HG03175 (cell line): Measurements from ENCODE around the gene ABLIM2.

Experiments
- ATAC-seq: cut with Tn5 transposase; IDR thresholded peaks from one replicate; pipeline ENCODE4 v1.9.1; 2021; ENCODE audit warnings: mild to moderate bottlenecking, moderate library complexity; ENCODE audit not compliant: unreplicated experiment

The ABLIM2 gene

DNA sequence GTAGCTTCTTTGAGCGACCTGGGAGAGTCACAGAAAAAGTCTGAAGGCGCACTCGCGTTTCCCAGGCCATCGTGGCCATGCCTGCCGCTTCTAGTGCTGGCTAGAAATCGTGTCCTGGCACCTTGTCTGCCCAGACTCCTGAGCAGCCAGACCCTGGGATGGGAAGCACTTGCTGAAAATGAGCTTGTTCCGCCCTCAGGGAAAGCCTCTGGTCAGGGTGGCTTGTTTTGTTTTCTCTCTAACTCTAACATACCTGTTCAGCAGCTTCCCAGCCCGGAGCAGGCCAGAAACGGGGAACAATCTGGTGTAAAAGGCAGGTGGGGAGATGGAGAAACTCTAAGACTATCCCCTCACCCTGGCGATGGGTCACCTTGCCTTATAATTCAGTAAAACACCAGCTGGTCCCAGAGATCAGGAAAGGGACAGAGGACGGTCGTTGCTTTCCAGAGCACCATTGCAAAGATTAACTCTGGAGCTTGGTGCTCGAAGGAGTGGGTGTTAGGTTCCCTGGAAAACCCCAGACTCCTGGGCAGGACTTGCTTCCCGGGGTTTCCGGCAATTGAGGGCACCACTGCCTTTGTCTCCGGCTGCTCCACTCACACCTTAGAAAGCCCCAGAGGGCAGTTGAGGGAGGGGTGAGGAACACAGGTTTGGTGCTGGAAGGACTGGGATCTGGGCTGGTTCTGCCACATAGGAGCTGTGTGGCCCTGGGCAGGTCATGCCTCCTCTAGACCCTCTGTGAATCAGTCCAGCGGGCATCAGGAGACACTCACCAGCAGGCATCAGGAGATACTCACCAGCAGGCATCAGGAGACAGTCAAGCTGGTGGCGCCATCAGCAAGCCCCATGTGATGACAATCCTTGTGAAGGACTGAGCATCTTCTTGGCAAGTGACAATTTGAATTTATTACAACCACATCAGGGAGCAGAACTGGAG lies 36.0 kb upstream of the ABLIM2 start:
- no peak for ATAC-seq

DNA sequence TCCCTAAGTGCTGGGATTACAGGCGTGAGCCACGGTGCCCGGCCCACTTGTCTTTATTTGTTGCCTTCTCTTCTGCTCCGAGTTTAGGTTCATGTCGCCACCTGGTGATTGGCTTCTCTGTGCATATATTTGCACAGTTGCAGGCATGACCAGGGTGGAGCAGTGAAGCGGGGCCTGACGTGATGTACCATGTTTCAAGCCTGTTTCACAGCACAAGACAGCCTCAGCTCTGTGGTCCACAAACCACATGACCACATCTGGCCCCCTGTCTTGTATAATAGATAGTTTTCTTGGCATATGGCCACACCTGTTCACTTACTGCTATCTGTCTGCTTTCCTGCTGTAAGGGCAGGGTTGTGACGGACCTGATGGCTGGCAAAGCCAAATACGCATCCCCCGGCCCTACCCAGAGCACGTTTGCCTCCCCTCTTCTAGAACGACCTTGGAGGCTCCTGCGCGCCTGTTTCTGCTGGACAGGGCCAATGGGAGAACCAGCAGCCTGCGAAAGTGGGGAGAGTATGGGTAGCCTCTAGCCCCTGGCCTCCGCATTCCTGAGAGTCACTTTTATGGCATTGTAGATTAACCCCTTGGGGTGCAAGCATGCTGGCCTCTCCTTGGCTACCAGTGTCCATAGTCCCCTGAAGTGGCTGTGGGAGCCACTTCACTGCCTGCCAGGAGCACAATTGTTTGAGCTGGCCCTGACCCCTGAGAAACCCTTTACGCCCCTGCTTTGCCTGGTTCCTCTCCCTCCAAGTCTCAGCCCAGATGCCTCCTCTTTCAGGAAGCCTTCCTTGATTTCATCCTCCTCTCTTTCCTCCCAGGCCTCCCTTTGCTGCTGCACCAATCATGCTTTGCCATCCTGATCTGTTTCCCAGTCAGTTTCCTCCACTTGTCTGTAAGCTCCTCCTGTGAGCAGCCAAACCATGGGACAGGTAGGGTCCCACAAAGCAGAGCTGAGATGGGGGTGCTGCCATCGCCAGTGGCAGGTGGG lies 34.4 kb upstream of the ABLIM2 start:
- ATAC-seq = peak; percentile 94

DNA sequence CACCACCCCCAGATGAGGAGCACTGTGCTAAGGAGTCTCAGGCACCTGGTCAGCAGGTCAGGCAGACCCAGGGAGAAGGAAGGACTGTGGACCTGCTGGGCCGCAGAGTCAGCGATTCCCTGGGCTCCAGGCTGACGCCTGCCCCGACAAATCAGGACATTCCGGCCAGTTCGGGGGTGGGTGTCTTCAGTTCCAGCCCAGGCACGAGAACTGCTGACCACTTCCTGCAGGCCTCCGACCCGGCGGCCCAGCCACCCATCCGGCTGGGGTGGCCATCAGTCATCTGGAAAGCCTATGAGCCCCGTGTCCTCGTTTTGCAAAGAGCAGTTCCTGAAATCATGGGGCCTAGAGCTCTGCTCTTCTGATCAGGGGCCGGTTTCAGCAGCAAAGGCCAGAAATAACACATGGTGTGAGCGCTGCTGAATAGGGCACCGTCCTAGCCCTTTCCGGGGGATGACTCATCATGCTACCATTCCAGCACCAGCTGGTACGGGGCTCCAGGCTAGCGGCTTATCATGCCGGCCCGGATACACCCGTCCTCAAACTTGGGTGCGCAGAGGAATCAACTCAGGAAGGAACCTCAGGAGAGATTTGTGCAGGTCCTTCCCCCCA lies 32.6 kb upstream of the ABLIM2 start:
- ATAC-seq = peak; percentile 37

DNA sequence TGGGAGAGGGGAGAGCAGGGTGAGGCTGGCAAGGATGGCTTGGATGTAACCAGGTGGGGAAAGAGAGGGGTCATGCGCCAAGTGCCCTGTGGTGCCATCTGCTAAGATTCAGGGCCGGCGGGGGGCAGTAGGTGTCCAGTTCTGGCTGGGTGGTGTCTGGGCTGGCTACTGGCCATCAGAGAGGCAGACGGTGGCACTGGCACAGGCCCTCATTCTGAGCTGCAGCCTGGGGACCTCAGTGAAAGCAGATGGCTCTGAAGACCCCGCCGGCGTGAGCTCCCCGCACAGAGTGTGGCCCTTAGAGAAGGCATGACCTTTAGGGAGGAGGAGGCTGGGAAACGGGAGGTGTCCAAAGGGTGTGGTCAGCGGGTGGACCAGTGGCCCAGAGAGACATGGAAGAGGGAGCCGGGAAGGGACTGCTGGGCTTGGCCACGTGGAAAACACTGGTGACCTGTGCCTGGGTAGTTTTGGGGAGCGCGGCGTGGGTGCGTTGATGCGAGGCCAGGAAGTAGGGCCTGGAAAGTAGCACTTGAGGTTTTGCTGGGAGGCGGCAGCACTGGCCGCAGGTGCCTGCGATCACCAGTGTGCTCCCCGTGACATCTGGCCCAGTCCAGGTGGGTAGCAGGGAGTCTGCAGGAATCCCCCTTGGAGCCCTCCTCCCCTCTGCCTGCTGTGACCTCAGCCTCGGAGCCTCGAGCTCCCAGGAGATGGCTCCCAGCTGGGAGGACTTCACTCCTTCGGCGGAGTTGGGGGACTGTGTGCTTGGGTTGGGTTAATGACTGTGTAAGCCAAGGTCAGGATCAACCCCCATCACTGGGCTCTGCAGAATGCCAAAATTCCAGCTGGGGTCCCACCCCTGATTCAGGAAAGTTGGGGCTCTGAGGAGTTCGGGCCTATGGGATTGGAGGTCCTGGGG lies 31.2 kb upstream of the ABLIM2 start:
- ATAC-seq = no peak

DNA sequence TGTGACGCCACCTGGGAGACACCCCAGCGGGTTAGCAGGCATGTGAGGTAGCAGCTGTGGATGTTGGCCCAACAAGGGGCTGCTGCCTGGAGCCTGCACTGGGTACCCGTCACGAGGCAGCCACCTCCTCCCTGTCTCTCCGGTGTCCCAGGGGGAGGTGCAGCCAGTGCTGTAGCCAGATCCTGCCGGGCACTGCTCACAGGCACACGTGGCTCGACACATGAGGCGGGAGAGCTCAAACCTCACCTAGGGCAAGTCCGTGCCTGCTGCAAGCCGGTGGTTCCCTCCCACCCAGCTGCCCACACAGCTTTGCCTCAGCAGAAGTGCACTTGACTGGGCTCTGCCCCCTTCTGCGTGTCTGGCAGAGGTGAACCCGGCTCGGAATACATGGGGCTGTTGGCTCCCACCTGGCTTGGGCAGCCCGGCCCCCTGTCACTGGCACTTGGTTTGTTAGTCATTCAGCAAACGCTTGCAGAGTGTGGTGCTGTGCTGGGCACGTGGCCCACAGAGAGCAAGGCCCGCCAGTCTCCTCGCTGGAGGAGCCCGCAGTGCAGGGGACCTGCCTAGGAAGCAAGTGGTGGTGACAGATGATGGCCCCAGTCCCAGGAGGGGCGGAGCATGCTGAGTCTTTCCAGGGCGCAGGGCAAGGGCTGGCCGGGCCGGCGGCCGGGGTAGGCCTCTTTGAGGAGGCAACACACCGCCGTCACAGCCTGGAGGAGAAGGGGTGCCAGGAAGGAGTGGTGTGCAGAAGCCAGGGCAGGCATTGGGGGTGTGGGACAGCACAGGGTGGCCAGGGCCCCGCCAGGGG lies 30.3 kb upstream of the ABLIM2 start:
- no peak for ATAC-seq

DNA sequence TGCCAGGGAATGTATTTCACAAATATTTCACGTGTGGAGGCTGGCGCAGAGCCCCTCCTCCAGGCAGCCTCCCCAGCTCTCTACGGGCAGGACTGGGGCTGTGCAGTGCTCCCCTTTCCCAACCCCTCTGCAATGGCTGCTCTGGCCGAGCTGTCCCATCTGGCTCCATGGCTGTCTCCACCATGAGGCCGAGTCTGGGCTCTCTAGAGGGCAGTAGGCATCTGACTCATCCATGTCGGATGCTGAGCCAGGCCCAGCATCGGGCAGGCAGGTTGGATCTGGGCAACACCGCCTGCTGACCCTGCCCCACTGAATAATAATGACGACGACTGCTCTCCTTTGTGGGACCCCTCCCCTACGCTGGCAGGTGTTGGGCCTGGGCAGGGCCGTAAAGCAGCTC lies 29.5 kb upstream of the ABLIM2 start:
- no peak for ATAC-seq

DNA sequence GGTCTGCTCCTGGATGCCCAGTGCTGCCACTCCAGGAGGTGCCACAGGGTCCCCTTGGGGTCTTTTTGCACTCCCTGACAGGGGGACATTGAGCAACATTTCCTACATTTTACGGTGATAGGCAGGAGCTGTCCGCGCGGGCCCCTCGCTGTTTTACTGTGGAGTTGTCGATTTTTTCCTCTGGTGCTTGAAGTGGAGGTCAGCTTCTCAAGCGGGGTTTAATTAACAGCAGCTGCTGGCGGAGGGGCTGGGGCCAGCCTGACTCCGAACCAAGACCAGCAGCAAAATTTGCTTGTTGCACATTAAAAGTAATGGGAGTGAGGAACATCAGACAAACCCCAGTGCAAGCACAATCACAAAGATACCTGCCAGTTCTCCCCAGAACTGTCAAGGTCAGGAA lies 27.3 kb upstream of the ABLIM2 start:
- ATAC-seq = no peak

DNA sequence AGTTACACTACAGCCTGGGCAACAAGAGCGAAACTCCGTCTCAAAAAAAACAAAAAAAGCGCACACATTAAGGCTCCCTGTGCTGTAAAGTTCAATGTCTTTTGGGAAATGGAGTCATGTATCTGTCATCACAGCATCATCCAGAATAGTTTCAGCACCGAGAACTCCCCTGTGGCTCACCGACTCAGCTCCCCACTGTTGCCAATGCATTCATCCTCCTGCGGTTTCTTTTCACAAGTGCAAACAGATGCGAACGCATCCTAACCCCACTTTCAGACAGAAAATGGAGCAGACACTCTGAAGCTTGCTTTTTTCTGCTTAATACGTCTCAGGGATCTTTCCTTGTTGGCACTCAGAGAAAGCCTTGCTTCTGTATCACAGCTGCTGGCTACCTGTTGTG lies 26.7 kb upstream of the ABLIM2 start:
- ATAC-seq = no peak

DNA sequence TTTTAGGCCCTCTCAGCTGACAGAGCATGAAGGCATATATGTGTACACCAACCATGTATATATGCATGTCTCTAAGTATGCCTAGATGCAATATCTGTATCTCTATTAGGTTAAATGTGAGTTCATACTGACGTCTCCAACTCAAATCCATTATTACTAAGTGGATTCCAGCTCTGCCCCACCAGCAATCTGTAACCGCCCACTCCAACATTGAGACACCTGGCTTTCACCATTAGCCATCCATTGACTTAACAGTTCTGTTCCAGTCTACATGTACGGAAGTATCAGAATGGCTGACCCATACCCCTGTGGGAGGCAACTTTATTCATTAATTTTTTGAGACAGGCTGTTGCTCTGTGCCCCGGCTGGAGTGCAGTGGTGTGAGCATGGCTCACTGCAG lies 25.4 kb upstream of the ABLIM2 start:
- ATAC-seq = no peak

DNA sequence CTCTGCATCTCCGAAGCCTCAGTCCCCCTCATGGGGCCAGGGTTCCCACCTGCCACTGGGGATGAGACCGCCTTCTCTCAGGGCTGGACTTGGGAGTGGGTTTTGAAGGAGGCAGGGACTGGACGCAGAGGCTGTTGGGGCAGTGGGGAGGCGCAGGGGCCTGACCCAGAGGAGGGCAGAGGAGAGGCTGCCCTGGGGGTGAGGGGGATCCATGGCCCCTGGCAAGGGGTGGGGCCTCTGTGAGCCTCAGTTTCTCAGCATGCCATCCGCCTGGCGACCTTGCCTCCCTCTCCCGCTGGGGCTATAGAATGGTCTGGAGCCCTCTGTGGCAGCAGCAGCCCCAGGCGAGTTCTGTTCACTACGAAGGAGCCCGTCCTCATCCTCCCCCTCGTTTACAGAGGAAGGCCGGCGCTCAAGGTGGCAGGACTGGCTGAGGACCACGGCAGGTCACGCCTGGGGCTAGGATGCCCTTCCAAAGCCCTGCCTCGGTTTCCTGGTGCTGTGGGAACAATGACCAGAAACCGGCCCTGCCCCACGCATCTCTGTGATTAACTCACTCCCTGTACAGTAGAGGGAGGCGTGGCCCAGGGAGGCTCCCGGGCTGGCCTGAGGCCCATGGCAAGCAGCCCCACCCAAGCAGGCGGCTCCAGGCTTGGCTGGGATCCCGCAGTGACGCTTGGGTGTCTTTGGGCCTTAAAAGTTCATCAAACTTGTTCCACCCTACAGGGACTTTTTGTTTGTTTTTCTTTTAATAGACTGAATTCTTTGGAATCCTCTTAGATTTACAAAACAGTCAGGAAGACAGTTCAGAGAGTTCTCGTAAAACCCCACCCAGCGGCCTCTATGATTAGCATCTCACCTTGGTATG lies 24.5 kb upstream of the ABLIM2 start:
- no peak for ATAC-seq

DNA sequence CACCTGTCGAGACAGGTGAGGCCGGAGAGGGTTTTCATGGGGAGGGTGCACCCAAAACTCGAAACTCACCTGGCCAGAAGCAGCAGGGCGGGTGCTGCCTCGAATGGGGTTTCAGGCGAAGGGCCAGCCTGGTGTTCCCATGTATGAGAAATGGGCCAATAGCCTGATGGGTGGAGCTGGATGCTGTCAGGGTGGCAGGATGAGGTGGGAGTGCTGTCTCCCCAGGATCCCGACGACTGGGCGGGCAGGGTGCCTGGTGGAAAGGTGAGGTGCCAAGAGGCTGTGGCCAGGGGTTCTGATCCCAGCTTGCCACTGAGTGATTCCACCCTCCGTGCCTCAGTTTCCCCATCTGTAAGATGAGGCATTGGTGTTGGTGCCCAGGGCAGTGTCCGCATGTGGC lies 23.7 kb upstream of the ABLIM2 start:
- no peak for ATAC-seq

DNA sequence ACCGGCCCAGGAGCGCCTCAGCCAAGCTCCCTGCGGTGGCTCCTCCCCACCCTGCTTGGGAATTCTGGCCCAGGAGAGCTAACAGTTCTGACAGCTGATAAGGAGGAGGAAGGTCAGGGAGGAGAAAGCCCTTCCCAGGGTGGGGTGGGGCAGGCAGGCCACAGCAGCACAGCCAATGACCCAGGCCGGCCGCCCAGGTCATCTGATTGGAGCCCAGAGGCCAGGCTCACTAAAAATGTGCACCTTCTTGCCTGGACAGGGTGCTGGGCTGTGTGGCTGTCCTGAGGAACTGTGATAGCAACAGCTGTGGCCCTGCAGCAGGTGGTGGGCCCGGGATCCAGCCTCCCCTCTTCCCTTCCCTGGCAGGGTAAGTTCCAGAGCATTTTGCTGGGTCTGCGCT lies 23.2 kb upstream of the ABLIM2 start:
- no peak for ATAC-seq

DNA sequence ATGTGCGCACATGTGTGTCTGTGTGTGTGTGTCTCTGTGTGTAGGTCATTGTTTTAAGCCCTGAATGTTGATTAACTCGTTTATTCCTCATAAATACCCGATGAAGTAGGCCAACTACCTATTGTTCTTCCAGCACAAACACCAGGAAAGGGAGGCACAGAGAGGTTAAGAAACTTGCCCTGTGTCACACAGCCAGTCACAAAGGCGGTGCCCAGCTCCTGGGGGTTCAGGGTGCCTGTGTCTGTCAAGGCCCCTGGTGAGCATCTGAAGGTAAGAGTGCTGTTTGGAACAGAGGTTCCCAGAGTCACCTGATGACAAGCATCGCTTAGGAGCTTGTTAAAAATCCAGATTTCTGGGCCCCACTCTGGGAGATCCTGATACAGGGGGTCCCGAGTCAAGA lies 22.5 kb upstream of the ABLIM2 start:
- ATAC-seq = no peak

DNA sequence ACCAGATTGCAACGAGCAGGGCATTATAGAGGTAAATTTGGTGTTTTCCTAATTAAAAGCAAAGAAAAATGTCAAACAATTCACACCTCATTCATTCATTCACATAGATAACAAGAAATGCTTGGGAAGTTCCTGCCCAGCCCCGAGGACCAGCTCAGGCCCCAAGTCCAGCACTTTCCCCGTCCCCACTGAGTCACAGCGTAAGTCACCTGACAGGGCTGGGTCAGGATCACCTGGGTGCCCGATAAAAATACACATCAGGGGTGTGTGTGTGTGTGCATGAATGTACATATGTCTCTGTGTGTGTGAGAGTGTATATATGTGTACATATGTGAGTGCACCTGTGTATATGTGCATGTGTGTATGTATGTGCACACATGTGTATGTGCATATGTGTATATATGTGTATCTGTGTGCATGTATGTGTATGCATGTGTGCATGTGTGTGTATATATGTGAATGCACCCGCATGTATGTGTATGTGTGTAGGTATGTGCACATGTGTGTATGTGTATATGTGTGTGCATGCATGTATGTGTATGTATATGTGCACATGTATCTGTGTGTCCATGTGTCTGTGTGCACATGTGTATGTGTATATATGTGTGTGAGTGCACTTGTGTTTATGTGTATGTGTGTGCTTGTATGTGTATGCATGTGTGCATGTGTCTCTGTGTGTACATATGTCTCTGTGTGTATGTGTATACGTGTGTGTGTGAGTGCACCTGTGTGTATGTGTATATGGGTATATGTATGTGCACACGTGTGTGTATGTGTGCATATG lies 21.9 kb upstream of the ABLIM2 start:
- ATAC-seq = no peak

DNA sequence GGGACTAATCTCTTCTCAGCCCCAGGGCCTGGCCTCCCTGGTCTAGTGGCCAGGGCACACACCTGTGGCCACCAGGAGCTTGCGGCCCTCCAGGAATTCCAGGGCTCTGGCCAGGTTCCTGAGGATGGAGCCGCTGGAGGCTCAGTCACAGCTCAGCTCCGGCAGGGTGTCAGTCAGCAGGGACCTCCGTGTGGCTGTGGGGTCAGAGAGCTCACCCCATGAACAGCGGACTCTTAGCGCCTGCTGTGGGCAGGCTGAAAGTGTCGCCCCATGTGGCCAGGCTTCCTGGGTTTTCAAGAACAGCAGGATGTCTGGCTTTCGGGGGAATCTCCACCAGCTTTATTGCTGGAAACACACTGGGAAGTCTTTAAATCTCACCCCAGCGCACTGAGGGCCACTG lies 21.2 kb upstream of the ABLIM2 start:
- ATAC-seq = no peak

DNA sequence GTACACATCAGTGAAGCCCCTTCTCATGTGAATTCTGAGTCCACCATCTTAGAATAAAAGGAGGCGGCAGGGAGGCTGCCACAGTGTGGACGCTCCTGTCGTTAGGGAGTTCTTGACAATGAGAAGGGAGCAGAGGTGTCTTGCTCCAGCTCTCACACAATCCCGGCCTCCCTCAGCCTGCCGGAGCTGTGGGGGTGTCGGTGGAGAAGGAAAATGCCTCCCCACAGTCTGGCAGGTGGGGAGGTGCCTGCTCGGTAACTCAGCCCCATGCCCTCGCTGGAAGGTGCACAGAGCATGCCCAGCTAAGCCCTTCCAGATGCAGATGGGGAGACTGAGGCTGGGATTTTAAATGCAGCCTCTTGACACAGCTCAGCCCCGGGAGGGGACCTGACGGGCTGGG lies 20.5 kb upstream of the ABLIM2 start:
- ATAC-seq = no peak

DNA sequence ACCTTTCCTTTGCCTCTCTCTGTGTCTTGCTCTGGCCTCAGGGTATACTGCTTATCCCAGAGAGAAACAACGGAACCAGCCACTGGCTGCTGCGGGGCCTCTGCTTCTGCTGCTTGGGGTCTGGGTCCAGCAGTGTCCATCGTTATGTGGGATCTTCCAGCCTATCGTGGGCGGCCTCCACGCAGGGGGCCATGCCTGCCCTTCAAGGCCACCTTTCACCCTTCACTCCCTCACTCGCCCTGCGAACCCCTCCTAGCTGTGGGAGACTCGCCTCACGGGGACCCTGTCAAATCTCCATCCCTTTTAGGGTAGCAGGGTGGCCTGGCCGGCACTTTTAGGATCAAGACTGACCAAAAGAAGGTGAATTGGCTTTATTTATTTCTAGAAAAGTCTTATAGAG lies 19.3 kb upstream of the ABLIM2 start:
- no peak for ATAC-seq

DNA sequence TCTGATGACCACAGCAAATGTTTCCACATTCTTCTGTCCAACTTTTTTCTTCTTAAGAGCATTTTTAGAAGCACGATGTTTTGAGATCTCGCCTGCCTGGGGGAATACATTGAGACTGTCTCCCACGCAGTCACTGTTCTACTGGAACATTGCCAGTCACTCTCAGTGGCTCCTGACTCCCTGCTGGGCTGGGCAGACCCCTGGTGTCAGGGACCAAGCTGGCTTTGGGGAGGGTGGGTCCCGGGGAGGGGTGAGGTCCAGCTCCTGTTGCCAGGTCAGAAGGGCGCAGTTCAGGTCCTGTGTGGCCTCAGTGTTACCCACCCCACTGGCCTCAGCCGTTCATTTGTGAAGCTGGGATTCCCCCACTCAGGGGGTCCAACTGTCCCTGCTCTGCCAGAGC lies 18.9 kb upstream of the ABLIM2 start:
- ATAC-seq = no peak
